ENCODE results near the gene CHMP5.

CHMP5 gene

DNA sequence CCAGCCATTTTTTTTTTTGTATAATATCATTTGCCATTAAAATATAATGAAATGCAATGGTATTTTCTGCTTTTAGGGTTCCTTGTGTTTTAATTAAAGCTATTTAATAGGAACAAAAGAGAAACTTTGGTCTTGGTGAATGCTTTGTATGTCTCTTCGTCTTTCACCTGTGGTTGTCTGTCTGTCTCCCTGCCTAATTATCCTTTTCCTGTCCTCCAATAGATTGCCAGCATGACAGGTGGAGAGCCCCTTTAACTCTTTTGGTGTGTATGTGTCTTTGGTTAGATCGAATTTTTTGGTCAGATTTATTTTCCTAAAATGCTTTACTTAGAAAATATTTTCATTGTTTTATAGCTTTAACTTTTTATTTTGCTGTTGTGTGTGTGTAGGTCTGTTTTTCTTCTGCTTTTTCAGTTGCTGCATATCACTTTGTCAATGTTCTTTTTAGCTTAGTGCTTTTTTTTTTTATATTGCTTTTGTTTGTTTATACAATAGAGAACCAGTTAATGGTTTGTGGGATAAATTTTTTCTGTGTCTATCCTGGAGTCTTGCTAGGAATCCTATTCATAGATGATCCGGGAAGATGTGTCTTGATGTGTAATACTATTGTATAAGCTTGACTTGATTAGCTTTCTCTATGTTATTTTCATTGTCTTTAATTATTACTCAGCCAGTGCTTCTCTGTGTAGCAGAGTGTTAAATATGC is 8.6 kb downstream of the CHMP5 start:
- no peak for DNase-seq (ENCODE audit: low read depth in 1 of 2, low spot score in 1 of 2)

DNA sequence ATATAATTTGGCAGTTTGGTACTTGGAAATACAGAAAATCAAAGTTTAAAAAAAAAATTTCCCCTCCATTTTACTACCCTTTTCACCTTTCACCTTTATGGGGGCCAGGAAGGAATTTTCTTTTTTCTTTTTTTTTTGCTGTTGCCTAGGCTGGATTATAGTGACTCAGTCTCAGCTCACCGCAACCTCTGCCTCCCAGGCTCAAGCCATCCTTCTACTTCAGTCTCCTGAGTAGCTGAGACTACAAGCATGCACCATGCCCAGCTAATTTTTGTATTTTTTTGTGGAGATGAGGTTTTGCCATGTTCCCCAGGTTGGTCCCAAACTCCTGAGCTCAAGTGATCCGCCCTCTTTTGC is 9.1 kb downstream of the CHMP5 start:
- no peak for DNase-seq (ENCODE audit: low read depth in 1 of 2, low spot score in 1 of 2)

DNA sequence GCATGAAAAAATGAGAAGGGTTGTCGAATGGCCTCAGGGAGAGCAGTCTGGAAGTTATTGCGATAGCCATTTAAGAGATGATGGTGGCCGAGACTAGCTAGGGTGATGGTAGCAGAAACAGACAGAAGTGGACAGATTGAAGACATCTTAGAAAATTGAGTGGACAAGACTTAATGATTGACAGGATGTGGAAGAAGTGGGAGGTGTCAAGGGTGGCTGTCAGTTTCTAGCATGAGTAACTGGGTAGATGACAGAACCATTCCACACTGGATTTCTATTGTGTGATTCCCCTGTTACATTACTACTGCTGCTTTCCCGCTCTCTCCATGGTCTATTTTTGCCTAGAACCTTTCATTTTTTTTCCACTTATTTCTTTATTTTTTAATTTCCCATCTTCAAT is 12.6 kb downstream of the CHMP5 start:
- DNase-seq (ENCODE audit: low read depth in 1 of 2, low spot score in 1 of 2), result no peak

DNA sequence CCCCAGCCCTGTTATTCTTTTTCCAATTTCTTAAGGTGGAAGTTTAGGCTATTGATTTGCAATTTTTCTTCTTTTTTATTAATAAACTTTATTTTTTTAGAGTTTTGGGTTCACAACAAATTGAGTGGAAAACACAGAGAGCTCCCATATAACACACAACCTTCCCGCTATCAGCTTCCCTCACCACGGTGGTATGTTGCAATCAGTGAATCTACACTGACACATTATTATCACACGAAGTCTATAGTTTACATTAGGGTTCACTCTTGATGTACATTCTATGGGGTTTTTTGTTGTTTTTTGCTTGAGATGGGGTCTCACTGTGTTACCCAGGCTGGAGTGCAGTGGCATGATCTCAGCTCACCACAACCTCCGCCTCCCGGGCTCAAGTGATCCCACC is 20.7 kb downstream of the CHMP5 start:
- no peak for DNase-seq (ENCODE audit: low read depth in 1 of 2, low spot score in 1 of 2)

DNA sequence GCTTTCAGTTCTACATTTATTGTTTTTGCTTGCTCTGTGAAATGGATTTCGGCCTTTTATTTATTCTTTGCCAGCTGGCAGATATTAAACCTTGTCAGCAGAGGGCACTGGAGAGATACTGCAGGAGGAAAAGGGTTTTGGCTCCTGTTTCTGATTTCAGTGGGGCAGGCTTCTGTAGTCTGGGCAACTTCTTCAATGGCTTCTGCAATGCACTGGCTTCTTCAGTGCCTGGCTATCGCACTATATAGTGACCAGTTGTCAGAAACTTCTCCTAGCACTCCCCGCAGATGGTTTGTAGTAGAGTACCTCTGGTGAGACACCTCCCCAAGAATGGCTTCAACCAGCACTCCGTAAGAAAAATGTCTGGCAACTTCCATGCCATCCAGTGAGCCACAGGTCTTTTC is 22.2 kb downstream of the CHMP5 start:
- no peak for DNase-seq (ENCODE audit: low read depth in 1 of 2, low spot score in 1 of 2)

DNA sequence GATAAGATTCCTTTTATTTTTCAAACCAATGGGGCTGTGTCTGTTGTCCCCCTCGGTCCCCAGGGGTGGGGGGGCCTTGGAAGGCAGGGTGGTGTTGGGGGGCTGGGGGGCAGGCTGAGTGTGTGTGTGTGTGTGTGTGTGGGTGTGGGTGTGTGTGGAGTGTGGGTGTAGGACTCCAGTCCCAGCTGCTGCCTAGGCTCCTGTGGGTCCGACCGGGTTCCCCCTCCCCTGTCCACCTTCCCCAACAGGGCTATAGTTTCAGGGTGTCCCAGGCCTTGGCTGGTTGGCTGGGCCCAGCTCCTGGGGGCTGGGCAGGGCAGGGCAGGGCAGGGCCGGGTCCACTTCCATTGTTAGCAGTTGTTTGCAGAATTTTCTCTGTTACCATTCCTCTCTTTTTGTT is 23.4 kb downstream of the CHMP5 start:
- no peak for DNase-seq (ENCODE audit: low read depth in 1 of 2, low spot score in 1 of 2)

DNA sequence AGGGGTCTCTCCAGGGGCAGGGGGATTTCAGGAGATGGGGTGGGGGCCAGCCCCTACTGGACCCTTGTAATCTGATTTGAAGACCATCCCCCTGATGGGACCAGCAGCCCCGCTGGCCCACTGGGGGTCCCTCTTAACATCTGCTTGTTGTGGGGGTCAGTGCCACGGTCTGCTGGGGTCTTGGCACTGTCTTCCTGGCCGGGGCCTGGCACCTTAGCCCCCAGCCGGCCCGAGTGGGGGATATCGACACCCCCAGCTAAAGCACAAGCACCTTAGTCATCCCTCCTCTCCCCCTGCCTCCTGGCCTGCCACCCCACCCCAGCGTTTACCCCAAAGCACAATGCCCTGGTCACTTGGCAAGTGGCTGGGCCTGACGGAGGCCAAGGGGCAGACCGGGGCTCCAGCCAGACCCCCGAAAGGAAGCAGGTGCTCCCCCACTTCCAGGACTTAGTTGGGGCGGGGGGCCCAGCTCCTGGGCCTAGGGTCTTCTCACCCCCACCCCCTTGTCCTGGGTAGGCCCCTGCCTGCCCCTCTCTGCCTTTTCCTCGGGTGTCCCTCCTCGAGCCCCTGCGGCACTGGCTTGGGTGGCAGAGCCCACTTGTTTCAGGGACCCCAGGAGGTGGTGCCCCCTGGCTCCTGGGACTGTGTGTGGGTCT is 24.1 kb downstream of the CHMP5 start:
- no peak for DNase-seq (ENCODE audit: low read depth in 1 of 2, low spot score in 1 of 2)

DNA sequence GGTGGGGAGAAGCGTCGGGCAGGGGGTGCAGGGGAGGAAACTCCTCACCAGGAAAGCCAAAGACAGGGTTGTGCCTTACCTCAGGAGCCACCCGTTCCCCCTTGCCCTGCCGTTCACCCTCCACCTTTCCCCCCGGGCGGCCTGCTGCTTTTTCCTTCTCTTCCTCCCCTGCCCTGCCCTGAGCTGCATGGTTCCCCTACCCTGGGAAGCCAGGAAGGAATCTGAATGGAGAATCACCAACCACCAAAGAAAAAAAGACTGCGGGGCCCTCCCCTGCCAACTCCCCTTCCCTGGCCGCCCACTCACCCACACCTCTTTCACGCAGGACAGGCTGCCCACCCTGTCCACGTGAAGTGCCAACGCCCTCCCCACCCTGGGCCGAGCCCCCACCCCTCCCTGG is 24.6 kb downstream of the CHMP5 start:
- no peak for DNase-seq (ENCODE audit: low read depth in 1 of 2, low spot score in 1 of 2)

DNA sequence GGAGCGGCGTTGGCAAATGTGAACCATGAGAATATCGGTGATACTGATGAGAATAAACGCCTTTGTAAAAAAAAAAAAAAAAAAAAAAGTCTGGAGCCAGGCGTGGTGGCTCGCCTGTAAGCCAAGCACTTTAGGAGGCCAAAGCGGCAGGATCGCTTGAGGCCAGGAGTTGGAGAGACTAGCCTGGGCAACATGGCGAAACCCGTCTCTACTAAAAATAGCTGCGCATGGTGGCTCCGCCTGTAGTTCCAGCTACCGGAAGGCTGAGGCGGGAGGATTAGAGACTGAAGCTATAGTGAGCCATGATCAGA is 25.0 kb downstream of the CHMP5 start:
- no peak for DNase-seq (ENCODE audit: low read depth in 1 of 2, low spot score in 1 of 2)

DNA sequence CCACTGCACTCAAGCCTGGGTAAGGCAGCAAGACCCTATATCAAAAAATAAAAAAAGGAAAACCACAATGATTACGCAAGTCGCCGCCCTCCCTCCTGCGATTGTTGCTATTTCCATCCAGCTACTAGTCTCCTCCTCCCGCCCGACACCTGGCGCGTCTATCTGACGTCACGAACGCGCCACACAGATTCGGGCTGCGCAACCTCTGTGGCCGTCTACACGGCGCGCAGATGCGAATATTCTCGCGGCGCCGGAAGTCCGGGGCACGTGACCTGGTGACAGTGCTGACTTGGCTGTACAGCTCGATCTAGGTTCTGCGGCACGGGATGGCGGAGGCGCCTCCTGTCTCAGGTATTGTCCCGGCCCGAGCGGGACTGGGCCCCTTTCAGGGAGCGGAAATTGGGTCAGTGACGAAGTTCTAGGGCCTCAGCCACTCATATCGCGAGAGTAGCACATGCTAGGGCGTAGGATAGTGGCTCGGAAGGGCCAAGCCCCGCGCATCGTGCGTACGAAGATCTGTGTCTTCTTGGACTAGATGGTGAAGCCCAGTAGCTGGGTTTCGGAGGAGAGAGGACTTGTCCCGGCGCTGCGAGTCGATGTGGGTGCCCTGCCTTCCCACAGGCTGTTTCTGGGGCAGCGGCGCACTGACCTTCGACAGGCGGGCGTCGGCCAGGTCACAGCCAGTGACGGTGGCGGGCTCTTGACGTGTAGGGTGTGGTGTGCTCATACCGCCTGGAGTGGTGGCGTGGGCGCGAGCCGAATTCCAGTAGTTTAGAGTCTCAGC is 25.6 kb downstream of the CHMP5 start, which contains the start of gene NFX1:
Gene NFX1 (plus strand): TSS at position 270 of the 784 bp plus-strand sequence. CDS start 57 bp downstream, at position 327.
- DNase-seq (ENCODE audit: low read depth in 1 of 2, low spot score in 1 of 2), result peak; percentile 96 to 98

DNA sequence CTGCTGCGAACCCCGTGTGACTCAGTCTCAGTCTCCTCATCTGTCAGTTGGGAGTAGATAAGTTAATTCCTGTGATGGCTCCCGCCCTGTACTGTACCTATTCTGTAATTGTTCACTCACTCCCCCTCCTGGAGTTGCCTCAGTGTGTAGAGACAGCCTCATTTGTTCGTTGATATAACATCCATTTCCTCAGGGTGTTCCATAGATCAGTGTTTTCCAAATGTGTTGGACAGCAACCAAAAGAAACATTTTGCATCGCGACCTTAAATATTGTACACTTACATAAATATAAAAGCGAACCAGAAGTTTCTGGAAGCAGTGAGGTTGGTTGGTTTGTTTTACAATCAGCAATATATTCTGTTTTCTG is 26.2 kb downstream of the CHMP5 start:
- DNase-seq (ENCODE audit: low read depth in 1 of 2, low spot score in 1 of 2), result no peak

DNA sequence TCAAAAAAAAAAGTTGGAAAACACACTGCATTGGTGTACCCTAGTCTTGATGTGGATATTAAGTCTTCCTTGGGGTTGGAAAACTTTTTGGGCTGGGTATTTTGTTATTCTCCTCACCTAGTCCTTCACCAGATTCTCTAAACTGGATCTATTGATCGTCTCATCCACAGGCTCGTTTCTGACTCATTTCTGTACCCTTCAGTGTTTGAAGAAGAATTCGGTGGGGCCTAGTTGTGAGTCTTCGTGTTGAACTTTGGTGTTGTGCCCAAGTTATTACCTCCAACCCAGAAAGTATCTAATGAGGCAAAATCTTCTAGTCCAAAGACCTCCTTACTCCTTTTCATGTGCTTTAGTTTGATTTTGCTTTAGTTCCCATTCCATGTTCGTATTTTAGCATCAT is 27.1 kb downstream of the CHMP5 start:
- DNase-seq (ENCODE audit: low read depth in 1 of 2, low spot score in 1 of 2), result no peak

DNA sequence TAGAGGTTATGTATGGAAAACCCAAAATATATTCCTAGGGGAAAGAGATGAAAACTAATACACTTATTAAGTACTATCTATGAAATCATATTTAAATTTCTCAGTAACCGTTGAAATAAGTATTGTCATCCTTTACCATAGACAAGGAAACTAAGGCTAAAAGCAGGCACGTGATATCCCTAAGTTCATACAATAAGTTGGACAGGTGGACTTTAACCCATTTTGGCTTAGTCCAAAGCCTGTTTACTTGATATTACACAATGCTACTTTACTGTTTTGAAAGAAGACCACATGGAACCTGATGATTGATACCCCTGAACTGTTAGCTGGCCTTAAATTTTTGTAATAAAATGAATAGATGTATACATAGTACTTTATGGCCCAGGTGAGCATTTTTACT is 28.9 kb downstream of the CHMP5 start:
- DNase-seq (ENCODE audit: low read depth in 1 of 2, low spot score in 1 of 2), result no peak

DNA sequence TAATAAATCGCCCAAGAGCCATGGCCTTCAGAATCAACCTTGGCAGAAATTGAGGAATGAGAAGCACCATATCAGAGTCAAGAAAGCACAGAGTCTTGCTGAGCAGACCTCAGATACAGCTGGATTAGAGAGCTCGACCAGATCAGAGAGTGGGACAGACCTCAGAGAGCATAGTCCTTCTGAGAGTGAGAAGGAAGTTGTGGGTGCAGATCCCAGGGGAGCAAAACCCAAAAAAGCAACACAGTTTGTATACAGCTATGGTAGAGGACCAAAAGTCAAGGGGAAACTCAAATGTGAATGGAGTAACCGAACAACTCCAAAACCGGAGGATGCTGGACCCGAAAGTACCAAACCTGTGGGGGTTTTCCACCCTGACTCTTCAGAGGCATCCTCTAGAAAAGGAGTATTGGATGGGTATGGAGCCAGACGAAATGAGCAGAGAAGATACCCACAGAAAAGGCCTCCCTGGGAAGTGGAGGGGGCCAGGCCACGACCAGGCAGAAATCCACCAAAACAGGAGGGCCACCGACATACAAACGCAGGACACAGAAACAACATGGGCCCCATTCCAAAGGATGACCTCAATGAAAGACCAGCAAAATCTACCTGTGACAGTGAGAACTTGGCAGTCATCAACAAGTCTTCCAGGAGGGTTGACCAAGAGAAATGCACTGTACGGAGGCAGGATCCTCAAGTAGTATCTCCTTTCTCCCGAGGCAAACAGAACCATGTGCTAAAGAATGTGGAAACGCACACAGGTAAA is 30.0 kb downstream of the CHMP5 start:
- DNase-seq (ENCODE audit: low read depth in 1 of 2, low spot score in 1 of 2), result no peak

DNA sequence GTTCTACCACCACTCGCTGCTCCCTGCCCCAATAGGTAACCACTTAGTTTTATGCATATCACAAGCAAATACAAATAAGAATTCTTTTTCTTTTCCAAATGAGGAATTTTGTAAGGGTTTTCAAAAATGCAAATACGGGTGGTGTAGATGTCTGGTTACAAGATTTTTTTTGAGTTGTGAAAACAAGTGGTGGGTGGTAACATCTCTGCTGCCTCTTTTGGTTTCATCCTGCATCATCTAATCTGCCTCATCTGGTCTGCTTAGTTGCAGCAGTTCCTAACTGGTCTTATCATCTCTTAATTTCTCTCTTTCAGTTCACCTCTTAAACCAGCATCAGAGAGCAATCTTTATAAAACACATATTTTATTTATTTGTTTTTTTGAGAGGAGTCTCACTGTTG is 30.7 kb downstream of the CHMP5 start:
- no peak for DNase-seq (ENCODE audit: low read depth in 1 of 2, low spot score in 1 of 2)

DNA sequence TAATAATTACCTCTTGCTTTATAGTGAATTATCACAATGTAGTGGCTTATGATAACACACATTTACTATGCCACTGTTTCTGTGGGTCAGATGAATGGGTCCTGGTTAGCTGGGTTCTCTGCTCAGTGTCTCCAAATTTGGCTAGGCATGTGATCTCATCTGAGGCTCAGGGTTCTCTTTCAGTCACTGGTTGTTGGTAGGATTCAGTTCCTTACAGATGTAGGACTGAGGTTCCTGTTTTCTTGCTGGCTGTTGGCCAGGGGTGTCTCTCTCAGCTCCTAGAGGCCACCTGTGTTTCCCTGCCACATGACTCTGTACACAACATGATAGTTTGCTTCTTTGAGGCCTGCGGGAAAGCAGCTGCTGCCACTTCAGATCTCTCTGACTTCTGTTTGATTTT is 32.6 kb downstream of the CHMP5 start:
- no peak for DNase-seq (ENCODE audit: low read depth in 1 of 2, low spot score in 1 of 2)

DNA sequence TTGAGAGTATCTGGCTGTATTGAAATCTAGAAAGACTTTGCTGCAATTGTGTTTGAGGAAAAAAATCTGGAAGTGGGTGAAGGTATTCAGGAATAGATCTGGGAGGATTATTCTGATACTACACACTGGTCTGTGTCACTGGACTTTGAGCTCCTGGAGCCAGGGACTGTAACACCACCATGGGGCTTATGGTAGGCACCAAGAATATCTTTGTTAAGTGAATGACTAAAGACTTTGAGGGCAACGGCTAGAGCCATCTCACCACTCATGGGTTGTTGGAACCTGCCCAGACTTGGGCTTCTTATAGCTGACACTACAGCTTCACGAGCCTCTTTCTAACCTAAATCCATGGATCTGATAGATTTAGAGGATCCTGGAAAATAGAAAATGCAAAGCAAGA is 35.7 kb downstream of the CHMP5 start:
- DNase-seq (ENCODE audit: low read depth in 1 of 2, low spot score in 1 of 2), result no peak

DNA sequence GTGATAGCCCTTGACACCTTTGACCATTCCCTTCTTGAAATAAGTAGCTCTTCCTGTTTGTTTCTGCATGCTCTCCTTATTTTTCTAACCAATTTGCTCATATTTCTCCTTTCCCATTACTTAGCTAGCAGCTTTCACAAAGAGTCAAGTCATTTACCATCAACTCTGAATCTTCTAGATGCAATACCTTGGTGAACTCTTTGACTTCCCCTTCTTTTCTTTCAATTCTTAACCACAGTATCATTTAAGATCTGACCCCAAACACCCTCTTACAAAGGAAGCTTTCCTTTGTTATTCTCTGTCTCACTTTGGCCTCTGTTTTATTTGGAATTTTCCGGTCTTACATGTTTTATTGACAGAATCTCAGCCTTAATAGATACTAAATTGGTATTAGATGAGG is 39.5 kb downstream of the CHMP5 start:
- no peak for DNase-seq (ENCODE audit: low read depth in 1 of 2, low spot score in 1 of 2)

DNA sequence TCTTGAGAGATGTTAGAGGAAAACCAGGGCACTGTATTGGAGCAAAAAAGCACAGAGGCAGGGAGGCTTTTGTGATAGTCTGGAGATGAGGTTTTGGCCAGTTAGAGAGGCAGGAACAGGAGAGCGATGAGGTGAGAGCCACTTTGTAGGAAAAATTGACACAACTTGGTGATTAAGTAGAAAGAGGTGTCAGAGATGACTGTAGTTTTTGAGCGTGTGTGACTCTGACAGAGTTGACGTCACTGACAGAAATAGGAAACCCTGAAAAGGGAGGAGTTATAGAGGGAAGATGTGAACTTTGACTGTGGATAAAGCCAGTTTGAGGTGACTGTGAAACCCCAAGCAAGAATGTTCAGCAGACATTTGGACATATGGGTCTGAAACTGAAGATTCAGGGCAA is 41.2 kb downstream of the CHMP5 start:
- no peak for DNase-seq (ENCODE audit: low read depth in 1 of 2, low spot score in 1 of 2)

DNA sequence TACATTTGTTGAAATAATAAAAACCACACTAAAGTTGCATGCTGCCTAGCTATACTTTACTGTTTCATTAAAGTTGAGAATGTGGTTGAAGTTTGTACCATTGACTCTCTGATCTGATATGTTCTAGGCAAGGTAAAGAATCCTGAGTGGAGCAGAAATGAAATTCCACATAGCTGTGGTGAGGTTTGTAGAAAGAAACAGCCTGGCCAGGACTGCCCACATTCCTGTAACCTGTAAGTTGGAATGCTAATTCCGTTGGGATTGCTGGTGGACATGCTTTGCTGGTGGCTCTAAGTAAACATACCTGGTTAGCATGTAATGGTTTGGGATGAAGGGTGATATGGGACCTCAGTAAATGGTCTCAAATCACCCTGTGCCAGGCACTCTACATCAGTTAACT is 42.2 kb downstream of the CHMP5 start:
- DNase-seq (ENCODE audit: low read depth in 1 of 2, low spot score in 1 of 2), result no peak

DNA sequence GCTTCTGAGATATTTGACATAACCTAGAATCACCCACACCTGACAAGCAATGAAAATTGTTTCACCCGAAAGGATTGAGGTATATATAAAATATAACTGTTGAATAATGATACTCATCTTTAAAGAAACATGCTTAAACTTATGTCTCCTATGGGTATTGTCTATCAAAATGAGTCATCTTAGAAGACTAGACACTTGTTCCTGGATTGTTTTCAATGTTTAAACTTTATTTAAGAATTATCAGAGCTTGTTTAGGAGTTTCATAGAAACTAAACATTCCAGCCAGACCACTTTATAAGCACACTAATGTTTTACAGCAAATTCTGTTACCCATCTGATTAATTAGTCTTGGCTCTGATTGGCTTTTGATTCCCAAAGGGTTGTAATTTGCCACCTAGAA is 45.1 kb downstream of the CHMP5 start:
- no peak for DNase-seq (ENCODE audit: low read depth in 1 of 2, low spot score in 1 of 2)

DNA sequence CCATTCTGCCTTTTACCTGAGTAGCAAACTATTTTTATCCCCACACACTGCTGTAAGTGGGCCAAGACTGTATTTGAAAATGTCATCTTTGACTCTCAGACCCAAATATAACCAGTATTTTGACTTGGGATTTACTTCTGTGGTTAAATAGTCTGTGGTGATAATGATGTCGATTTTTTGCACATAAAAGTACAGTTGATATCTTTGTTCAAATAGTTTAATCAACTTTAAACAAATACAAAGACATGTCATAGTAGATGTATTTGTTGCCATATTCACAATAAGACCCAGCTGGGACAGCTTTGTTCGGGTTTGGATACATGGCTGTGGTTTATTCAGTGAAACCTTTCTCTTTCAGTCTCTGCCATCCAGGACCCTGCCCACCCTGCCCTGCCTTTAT is 45.9 kb downstream of the CHMP5 start:
- no peak for DNase-seq (ENCODE audit: low read depth in 1 of 2, low spot score in 1 of 2)

Measured in activated T-helper 1 cell treated with anti-CD3 and anti-CD28 coated beads, Interleukin-2, amount 50 U/mL, for 16 hours (primary cell).